Measurements from ENCODE around the gene C1orf52.
A peak's percentile ranks its signal among the peaks of the same experiment; 100 is the strongest.

The C1orf52 gene

DNA sequence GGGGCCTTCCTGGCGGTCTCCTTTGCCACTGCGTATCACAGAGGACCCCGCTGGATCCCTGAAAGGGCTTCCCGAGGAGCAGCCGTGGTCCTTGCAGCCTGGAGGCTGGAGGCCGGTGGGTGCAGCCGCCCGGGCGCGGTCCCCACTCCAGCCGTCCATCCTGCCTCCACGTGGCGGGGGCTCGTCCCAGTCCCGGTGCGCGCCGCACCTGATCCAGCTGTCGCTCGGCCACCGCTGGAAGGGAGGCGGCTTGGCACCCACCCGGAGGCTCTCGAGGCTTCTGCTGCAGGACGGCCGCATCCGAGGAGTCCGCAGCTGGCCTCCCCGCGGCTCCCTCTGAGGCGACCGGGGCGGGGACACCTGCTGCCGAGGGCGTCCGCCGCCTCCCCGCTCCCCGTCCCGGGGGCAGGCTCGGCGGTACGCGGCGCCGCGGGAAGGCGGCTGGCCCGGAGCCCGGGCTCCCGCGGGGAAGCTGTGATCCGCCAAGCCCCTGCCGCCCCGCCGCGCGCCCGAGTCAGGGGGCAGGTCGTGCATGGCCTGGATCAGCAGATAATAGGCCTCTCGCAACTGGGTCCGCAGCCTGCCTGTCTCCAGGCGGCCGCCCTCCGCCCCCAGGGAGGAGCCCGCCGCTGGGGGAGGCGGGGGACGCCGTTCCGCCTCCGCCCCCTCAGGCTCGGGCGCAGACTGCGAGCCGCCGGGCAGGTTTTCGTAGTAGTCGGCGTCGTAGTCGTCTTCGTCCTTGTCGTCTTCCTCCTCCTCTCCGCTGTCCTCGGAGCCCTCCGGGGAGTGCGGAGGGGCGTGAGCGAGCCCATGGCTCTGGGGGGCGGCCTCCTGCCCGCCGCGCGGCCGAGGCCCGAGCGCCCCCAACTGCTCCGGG lies 58.8 kb downstream of the C1orf52 start, which contains the start of gene SYDE2:
TSS of gene SYDE2 (minus strand) at position 554 of the 877 bp plus-strand sequence. CDS start at position 534, 20 bp downstream.
- peak within 1 kb of the TSS; percentile 53 for H3K4me3 ChIP-seq (ENCODE audit: low read depth, low read length)
- no peak for DNase-seq (ENCODE audit: low read depth)
- TF ChIP-seq, protein P1, sequence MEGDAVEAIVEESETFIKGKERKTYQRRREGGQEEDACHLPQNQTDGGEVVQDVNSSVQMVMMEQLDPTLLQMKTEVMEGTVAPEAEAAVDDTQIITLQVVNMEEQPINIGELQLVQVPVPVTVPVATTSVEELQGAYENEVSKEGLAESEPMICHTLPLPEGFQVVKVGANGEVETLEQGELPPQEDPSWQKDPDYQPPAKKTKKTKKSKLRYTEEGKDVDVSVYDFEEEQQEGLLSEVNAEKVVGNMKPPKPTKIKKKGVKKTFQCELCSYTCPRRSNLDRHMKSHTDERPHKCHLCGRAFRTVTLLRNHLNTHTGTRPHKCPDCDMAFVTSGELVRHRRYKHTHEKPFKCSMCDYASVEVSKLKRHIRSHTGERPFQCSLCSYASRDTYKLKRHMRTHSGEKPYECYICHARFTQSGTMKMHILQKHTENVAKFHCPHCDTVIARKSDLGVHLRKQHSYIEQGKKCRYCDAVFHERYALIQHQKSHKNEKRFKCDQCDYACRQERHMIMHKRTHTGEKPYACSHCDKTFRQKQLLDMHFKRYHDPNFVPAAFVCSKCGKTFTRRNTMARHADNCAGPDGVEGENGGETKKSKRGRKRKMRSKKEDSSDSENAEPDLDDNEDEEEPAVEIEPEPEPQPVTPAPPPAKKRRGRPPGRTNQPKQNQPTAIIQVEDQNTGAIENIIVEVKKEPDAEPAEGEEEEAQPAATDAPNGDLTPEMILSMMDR (IDR thresholded peaks at IDR 0.05; ENCODE audit: control insufficient read depth, extremely low read depth, insufficient read depth) = no peak
